Measurements from ENCODE around the gene RND3.

RND3 gene

GRCh38 chr2:150426724-150427123 lies 60.7 kb downstream of the RND3 start:
- Histone ChIP-seq H3K4me1 (ENCODE audit: control insufficient read depth in 1 of 2, insufficient read depth in 2 of 2, low read length in 2 of 2) (peaks cover 0 to 4% of the 10 kb centered on the region in 2 donors), H3K4me3 (ENCODE audit: low read depth in 1 of 2, low read length in 2 of 2) (no peak overlapping the region), H3K27me3 (ENCODE audit: control insufficient read depth in 1 of 2, insufficient read depth in 2 of 2, low read length in 2 of 2) (no peaks in the 10 kb centered on the region), H3K36me3 (ENCODE audit: control insufficient read depth in 1 of 2, insufficient read depth in 2 of 2, low read length in 2 of 2) (no peaks in the 10 kb centered on the region), H3K9me3 (ENCODE audit: control insufficient read depth in 1 of 2, low read length in 2 of 2) (no peaks in the 10 kb centered on the region), H3K27ac (ENCODE audit: low read depth, low read length) (no peak overlapping the region), H3K9ac (ENCODE audit: low read depth in 1 of 2, low read length in 2 of 2) (no peak overlapping the region)

DNA sequence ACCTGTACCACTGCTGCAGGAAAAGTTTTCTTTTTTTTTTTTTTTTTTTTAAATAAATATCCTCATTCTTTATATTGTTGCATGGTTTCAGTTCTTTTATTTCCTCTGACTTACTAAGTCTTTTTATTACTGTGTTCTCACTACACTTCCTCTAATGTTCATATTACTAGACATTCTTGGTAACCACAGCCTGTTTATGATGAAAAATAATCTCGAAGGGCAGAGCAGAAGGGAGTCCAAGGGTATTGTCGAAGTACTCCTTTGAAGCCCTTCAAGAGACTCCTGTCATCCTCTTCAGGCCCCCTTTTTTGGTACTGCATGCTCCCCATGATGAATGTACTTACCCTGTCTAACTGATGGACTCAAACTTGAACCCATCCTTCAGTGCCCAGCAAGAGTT lies 61.2 kb downstream of the RND3 start:
- Histone ChIP-seq H3K9ac (ENCODE audit: low read depth in 1 of 2, low read length in 2 of 2) (no peak overlapping the region), H3K27me3 (ENCODE audit: control insufficient read depth in 1 of 2, insufficient read depth in 2 of 2, low read length in 2 of 2) (no peaks in the 10 kb centered on the region), H3K4me1 (ENCODE audit: control insufficient read depth in 1 of 2, insufficient read depth in 2 of 2, low read length in 2 of 2) (peaks cover 0 to 5% of the 10 kb centered on the region in 2 donors), H3K9me3 (ENCODE audit: control insufficient read depth in 1 of 2, low read length in 2 of 2) (no peaks in the 10 kb centered on the region), H3K27ac (ENCODE audit: low read depth, low read length) (no peak overlapping the region), H3K4me3 (ENCODE audit: low read depth in 1 of 2, low read length in 2 of 2) (no peak overlapping the region), H3K36me3 (ENCODE audit: control insufficient read depth in 1 of 2, insufficient read depth in 2 of 2, low read length in 2 of 2) (no peaks in the 10 kb centered on the region)

DNA sequence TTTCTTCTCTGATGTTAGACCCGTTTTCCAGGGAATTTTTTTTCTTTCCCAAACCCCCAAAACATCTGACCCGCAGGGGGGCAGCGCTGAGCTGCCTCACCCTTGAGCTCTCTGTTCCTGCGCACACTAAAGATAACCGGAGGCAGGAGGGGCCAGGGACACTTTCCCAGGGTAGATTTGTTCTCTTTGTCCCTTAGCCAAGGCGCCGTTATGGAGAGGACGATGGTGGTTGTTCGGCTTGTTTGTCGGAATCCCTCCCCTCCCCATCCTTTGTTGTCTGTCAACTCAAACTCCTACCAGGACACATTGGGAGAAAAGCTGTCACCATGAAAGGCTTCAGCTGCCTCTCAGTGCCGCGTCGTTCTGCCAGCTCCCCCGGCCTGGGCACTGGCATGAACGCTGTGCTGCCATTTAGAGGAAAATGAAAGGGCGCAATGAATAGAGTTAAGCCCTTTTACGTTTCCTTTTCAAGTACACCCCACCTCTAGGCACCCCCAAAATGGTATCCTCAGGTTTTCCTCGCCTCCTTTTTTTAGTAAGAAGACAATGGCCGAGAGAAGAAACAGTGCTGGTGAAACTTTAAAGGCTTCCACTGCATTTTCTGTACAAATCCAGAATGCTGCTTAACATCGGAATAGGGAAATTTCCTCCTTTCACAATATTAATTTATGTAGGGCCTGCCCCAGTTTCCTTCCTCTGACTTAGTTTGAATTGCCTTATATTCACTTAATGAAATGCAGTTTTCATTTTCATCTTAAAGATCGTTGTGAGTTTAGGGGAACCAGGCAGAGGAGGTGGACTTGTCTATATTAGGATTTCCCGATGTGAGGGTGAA lies 62.1 kb downstream of the RND3 start:
- H3K4me3 ChIP-seq (ENCODE audit: low read depth in 1 of 2, low read length in 2 of 2) = no peak overlapping the region
- no peaks in the 10 kb centered on the region for H3K36me3 ChIP-seq (ENCODE audit: control insufficient read depth in 1 of 2, insufficient read depth in 2 of 2, low read length in 2 of 2)
- H3K27ac ChIP-seq (ENCODE audit: low read depth, low read length) = no peak overlapping the region

DNA sequence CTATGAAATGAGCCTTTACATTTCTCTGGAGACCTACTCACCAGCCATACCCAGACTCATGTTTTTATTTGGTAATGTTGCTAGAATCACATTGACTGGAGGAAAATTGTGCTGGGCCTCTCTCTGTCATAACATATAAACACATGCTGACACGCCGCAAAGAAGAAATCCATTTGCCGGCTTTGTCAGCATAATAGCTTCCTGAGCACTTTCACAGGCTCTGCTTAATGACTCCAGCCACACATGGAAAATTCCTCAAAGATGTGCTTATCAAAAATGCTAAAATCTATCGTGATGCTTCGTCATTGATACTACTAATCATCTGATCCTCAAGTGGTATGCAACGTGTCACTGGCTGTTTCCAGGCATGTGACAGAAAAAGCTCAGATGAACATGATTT lies 63.1 kb downstream of the RND3 start:
- H3K4me3 ChIP-seq (ENCODE audit: low read depth in 1 of 2, low read length in 2 of 2) = no peak overlapping the region
- H3K9ac ChIP-seq (ENCODE audit: low read depth in 1 of 2, low read length in 2 of 2) = no peak overlapping the region
- H3K36me3 ChIP-seq (ENCODE audit: control insufficient read depth in 1 of 2, insufficient read depth in 2 of 2, low read length in 2 of 2) = no peaks in the 10 kb centered on the region
- H3K27ac ChIP-seq (ENCODE audit: low read depth, low read length) = no peak overlapping the region
- H3K27me3 ChIP-seq (ENCODE audit: control insufficient read depth in 1 of 2, insufficient read depth in 2 of 2, low read length in 2 of 2) = no peaks in the 10 kb centered on the region
- H3K4me1 ChIP-seq (ENCODE audit: control insufficient read depth in 1 of 2, insufficient read depth in 2 of 2, low read length in 2 of 2) = peaks cover 4 to 14% of the 10 kb centered on the region in 2 donors
- H3K9me3 ChIP-seq (ENCODE audit: control insufficient read depth in 1 of 2, low read length in 2 of 2) = no peaks in the 10 kb centered on the region

More for the DNA sequence above, 62.1 kb downstream of the RND3 start:
- peaks cover 4 to 14% of the 10 kb centered on the region in 2 donors for H3K4me1 ChIP-seq (ENCODE audit: control insufficient read depth in 1 of 2, insufficient read depth in 2 of 2, low read length in 2 of 2)
- H3K27me3 ChIP-seq (ENCODE audit: control insufficient read depth in 1 of 2, insufficient read depth in 2 of 2, low read length in 2 of 2) = no peaks in the 10 kb centered on the region
- H3K9me3 ChIP-seq (ENCODE audit: control insufficient read depth in 1 of 2, low read length in 2 of 2) = no peaks in the 10 kb centered on the region
- H3K9ac ChIP-seq (ENCODE audit: low read depth in 1 of 2, low read length in 2 of 2) = no peak overlapping the region

- Histone ChIP-seq H3K9ac (ENCODE audit: low read depth in 1 of 2, low read length in 2 of 2) (no peak overlapping the region), H3K9me3 (ENCODE audit: control insufficient read depth in 1 of 2, low read length in 2 of 2) (no peaks in the 10 kb centered on the region), H3K4me1 (ENCODE audit: control insufficient read depth in 1 of 2, insufficient read depth in 2 of 2, low read length in 2 of 2) (peaks cover 4 to 14% of the 10 kb centered on the region in 2 donors), H3K4me3 (ENCODE audit: low read depth in 1 of 2, low read length in 2 of 2) (no peak overlapping the region), H3K27me3 (ENCODE audit: control insufficient read depth in 1 of 2, insufficient read depth in 2 of 2, low read length in 2 of 2) (no peaks in the 10 kb centered on the region), H3K27ac (ENCODE audit: low read depth, low read length) (no peak overlapping the region), H3K36me3 (ENCODE audit: control insufficient read depth in 1 of 2, insufficient read depth in 2 of 2, low read length in 2 of 2) (no peaks in the 10 kb centered on the region)
These were observed 66.3 kb downstream of the RND3 start for GRCh38 chr2:150421126-150421651.

GRCh38 chr2:150418916-150419315 lies 68.6 kb downstream of the RND3 start:
- no peak overlapping the region for H3K4me3 ChIP-seq (ENCODE audit: low read depth in 1 of 2, low read length in 2 of 2)
- H3K4me1 ChIP-seq (ENCODE audit: control insufficient read depth in 1 of 2, insufficient read depth in 2 of 2, low read length in 2 of 2) = peaks cover 4 to 14% of the 10 kb centered on the region in 2 donors
- no peaks in the 10 kb centered on the region for H3K27me3 ChIP-seq (ENCODE audit: control insufficient read depth in 1 of 2, insufficient read depth in 2 of 2, low read length in 2 of 2)
- H3K9ac ChIP-seq (ENCODE audit: low read depth in 1 of 2, low read length in 2 of 2) = no peak overlapping the region
- H3K36me3 ChIP-seq (ENCODE audit: control insufficient read depth in 1 of 2, insufficient read depth in 2 of 2, low read length in 2 of 2) = no peaks in the 10 kb centered on the region
- H3K27ac ChIP-seq (ENCODE audit: low read depth, low read length) = no peak overlapping the region
- H3K9me3 ChIP-seq (ENCODE audit: control insufficient read depth in 1 of 2, low read length in 2 of 2) = no peaks in the 10 kb centered on the region
